ENCODE measurements around the gene RXFP4. TPM values are rescaled to one million over a fixed set of nuclear protein-coding genes. Genes with fewer than 3 reads are reported as not detected.

The RXFP4 gene
- polyA plus RNA-seq, 1 of the 3 experiments (the other 2 are of a cell fraction), result not detected

GRCh38 chr1:155968670-155969069, 27.2 kb downstream of the RXFP4 start:
- TF ChIP-seq, protein P1, sequence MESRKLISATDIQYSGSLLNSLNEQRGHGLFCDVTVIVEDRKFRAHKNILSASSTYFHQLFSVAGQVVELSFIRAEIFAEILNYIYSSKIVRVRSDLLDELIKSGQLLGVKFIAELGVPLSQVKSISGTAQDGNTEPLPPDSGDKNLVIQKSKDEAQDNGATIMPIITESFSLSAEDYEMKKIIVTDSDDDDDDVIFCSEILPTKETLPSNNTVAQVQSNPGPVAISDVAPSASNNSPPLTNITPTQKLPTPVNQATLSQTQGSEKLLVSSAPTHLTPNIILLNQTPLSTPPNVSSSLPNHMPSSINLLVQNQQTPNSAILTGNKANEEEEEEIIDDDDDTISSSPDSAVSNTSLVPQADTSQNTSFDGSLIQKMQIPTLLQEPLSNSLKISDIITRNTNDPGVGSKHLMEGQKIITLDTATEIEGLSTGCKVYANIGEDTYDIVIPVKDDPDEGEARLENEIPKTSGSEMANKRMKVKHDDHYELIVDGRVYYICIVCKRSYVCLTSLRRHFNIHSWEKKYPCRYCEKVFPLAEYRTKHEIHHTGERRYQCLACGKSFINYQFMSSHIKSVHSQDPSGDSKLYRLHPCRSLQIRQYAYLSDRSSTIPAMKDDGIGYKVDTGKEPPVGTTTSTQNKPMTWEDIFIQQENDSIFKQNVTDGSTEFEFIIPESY (IDR thresholded peaks at IDR 0.05; ENCODE audit: borderline replicate concordance, low read depth), result no peak
- TF ChIP-seq TEAD4 (IDR thresholded peaks at IDR 0.05; ENCODE audit: borderline replicate concordance, insufficient read depth) (no peak), YY1 (IDR thresholded peaks at IDR 0.05; ENCODE audit: low read depth) (no peak), JUND (IDR thresholded peaks at IDR 0.05) (no peak), REST (IDR thresholded peaks at IDR 0.05; ENCODE audit: low read depth, low read length) (no peak), FOSL2 (IDR thresholded peaks at IDR 0.05; ENCODE audit: borderline replicate concordance, low read depth) (no peak), ELF1 (IDR thresholded peaks at IDR 0.05) (no peak), MEF2A (IDR thresholded peaks at IDR 0.05; ENCODE audit: borderline replicate concordance, low read depth) (no peak), NRF1 (IDR thresholded peaks at IDR 0.05; ENCODE audit: low read depth, low read length) (no peak), SIN3A (IDR thresholded peaks at IDR 0.05; ENCODE audit: borderline replicate concordance, low read depth, low read length) (no peak), GATA2 (CRISPR knock-in tag; IDR thresholded peaks at IDR 0.05) (no peak)
- TF ChIP-seq, protein P2, sequence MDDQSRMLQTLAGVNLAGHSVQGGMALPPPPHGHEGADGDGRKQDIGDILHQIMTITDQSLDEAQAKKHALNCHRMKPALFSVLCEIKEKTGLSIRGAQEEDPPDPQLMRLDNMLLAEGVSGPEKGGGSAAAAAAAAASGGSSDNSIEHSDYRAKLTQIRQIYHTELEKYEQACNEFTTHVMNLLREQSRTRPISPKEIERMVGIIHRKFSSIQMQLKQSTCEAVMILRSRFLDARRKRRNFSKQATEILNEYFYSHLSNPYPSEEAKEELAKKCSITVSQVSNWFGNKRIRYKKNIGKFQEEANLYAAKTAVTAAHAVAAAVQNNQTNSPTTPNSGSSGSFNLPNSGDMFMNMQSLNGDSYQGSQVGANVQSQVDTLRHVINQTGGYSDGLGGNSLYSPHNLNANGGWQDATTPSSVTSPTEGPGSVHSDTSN (IDR thresholded peaks at IDR 0.05), result no peak
- peaks cover 7 to 42% of the 10 kb centered on the region in 2 experiments; a peak in 3 of 4 replicates for H3K4me1 ChIP-seq (ENCODE audit: control insufficient read depth in 1 of 2, insufficient read depth in 2 of 2, low read depth in 1 of 2, low read length in 1 of 2)
- CTCF ChIA-PET, result interaction anchor here (0.8 to 1.8 kb wide), 3 partner anchors 10 to 98 kb away, joined by 5 to 6 read pairs (median 6); partner anchors contain the start of gene ARHGEF2
- H4K20me1 ChIP-seq (ENCODE audit: insufficient read depth), result peaks cover 69% of the 10 kb centered on the region
- no peaks in the 10 kb centered on the region for H3K9me2 ChIP-seq
- H3F3A ChIP-seq (replicated peaks; ENCODE audit: insufficient read depth), result peaks cover 22% of the 10 kb centered on the region
- H3K9me3 ChIP-seq, result no peaks in the 10 kb centered on the region
- H3K36me3 ChIP-seq (replicated peaks in 1 of 2; ENCODE audit: control insufficient read depth in 1 of 2, insufficient read depth in 2 of 2, low read length in 1 of 2), result peaks cover 37 to 38% of the 10 kb centered on the region in 2 experiments
- no peaks in the 10 kb centered on the region for H3K27me3 ChIP-seq (ENCODE audit: insufficient read depth)
- WGBS (ENCODE audit: low lambda C conversion rate), result 88% methylated on average over 2 of the region's 3 CpGs
- no peak overlapping the region for H3K4me3 ChIP-seq (ENCODE audit: low read depth in 2 of 2, low read length in 1 of 2)
- H3K9ac ChIP-seq, result no peak overlapping the region
- POLR2A ChIA-PET, result interaction anchor here (0.9 kb wide), 1 partner anchor 10 kb away, joined by 3 read pairs; the partner anchor contains the start of gene ARHGEF2
- H2AFZ ChIP-seq (ENCODE audit: low read depth), result no peak overlapping the region
- no peak overlapping the region for H3K4me2 ChIP-seq
- H3K27ac ChIP-seq (ENCODE audit: low read depth in 2 of 2, low read length in 1 of 2), result no peak overlapping the region
- DNase-seq, result peak; percentile 37
- H3K79me2 ChIP-seq (ENCODE audit: insufficient read depth), result peaks cover 81% of the 10 kb centered on the region
